ENCODE measurements around the gene ADAMTS7.
A peak's percentile ranks its signal among the peaks of the same experiment; 100 is the strongest.
"Not testable (repeated sequence)": the region's sequence is repeated elsewhere in the genome, so short reads cannot be mapped to it uniquely, and the experiment has no call there.

Gene ADAMTS7

DNA sequence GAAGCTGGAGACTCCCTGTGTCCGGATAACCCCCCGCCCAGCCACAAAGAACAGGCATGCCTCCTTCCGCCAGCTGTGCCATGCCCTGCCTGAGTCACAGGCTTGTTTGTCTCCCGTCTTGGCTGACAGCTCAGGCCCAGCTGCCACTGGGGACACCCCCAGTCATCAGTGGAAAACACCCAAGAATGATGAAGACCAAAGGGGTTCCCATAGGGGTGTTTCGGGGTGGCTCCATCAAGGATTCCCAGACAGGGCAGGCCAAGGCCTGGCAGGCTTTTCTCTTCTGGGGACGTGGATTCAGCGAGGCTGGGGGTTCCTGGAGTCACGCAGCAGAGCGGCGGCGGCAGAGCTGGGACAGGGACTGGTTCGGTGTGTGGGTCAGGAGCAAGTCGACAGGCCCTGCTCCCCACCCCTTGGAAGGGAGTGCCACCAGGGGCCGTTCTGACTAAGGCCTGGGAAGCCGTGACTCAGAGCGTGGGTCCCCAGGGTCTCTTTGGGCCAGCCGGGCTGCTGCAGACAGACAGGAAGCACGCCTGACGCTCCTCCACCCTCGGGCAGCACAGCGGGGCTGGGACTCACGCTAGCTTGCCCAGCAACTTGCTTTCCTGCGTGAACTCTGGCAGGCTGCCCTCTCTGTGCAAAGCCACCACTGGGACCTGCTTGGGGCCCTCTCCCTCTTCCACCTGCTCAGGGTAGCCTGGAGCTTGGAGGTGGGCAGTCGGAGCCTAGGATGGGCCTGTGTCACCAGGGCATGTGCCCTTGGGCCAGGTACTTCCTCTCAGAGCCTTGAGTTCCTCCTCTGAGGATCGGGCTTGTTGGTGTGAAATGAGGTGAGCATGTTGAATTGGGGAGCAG is 54.3 kb downstream of the ADAMTS7 start:
- not testable (repeated sequence) for H3K4me3 ChIP-seq (ENCODE audit: low read depth, low read length); H3K36me3 ChIP-seq (ENCODE audit: control insufficient read depth, insufficient read depth, low read length); H3K4me1 ChIP-seq (ENCODE audit: control insufficient read depth, insufficient read depth, low read length); H3K9ac ChIP-seq (ENCODE audit: low read depth, low read length); H3K9me3 ChIP-seq (ENCODE audit: control insufficient read depth, insufficient read depth, low read length); H3K27me3 ChIP-seq (ENCODE audit: control insufficient read depth, insufficient read depth, low read length); H3K27ac ChIP-seq (ENCODE audit: low read depth, low read length)

DNA sequence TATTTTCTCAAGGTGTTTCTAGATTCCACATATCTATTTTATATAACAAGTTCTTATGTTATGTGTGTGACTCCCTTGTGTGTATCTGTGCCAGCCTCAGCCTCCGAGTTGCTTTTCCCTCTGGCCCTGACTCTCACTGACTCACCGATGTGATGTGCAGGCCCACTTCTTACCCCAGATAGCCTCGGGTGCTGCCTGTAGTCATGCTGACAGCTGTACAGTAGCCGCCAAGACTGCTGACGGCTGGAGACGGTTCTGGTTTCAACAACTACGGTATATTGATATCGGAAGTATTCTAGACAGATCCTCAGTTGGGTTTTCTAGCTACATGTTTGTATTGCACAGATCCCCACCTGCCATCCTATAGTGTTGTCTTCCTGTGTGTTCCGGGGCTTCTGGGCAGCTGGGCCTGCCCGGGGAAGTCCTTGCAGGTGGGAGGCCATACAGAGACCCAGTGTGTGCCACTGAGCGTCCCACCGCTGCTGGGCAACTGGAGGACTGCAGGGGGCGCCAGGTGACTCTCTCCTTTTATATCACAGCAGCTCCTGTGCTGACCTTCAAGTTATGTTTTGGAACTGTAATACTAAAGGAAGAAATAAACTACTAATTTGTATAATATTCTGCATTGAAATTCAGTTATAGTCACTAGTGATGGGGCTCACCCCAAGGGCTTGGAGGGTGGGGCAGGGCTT is 55.2 kb downstream of the ADAMTS7 start:
- not testable (repeated sequence) for H3K4me1 ChIP-seq (ENCODE audit: control insufficient read depth, insufficient read depth, low read length); H3K27ac ChIP-seq (ENCODE audit: low read depth, low read length); H3K36me3 ChIP-seq (ENCODE audit: control insufficient read depth, insufficient read depth, low read length); H3K9me3 ChIP-seq (ENCODE audit: control insufficient read depth, insufficient read depth, low read length); H3K27me3 ChIP-seq (ENCODE audit: control insufficient read depth, insufficient read depth, low read length); H3K9ac ChIP-seq (ENCODE audit: low read depth, low read length); H3K4me3 ChIP-seq (ENCODE audit: low read depth, low read length)

DNA sequence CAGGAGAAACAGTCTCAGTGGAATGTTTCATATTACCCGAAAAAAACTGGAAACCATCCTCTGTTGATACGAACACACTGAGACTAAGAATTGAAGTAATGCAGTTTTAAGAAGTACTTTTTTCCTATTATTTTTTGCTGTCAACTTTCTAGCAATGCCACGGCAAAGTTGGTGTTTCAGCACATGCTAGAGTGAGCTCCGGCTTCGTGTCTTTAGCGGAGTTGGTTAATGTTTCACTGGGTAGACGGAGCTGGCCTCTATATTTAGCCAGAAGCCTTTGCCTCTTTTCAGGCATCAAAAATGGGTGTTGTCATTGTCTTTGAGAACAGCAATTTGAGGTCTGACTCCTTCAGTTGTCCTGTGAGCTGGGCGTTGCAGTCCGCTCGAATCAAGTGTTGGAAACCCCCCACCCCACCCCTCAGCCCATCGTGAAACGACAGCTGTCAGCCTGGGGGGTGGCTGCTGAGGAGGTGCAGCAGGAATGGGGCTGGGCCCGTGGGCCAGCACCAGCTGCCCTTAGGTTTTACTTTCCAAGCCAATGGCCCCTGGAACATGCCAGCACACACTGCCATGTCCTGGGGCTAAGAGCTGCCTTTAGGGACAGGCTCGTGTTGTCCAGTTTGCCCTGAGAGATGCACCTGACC is 56.5 kb downstream of the ADAMTS7 start:
- H3K36me3 ChIP-seq (ENCODE audit: control insufficient read depth, insufficient read depth, low read length); H3K4me3 ChIP-seq (ENCODE audit: low read depth, low read length); H3K9me3 ChIP-seq (ENCODE audit: control insufficient read depth, insufficient read depth, low read length); H3K9ac ChIP-seq (ENCODE audit: low read depth, low read length); H3K27ac ChIP-seq (ENCODE audit: low read depth, low read length); H3K4me1 ChIP-seq (ENCODE audit: control insufficient read depth, insufficient read depth, low read length); H3K27me3 ChIP-seq (ENCODE audit: control insufficient read depth, insufficient read depth, low read length): not testable (repeated sequence)

- H3K9me3 ChIP-seq (ENCODE audit: control insufficient read depth, insufficient read depth, low read length); H3K4me1 ChIP-seq (ENCODE audit: control insufficient read depth, insufficient read depth, low read length); H3K27ac ChIP-seq (ENCODE audit: low read depth, low read length); H3K9ac ChIP-seq (ENCODE audit: low read depth, low read length); H3K4me3 ChIP-seq (ENCODE audit: low read depth, low read length); H3K27me3 ChIP-seq (ENCODE audit: control insufficient read depth, insufficient read depth, low read length); H3K36me3 ChIP-seq (ENCODE audit: control insufficient read depth, insufficient read depth, low read length): not testable (repeated sequence)
Observed at GRCh38 chr15:78753751-78754535, 57.3 kb downstream of the ADAMTS7 start.

- not testable (repeated sequence) for H3K4me3 ChIP-seq (ENCODE audit: low read depth, low read length); H3K4me1 ChIP-seq (ENCODE audit: control insufficient read depth, insufficient read depth, low read length); H3K9me3 ChIP-seq (ENCODE audit: control insufficient read depth, insufficient read depth, low read length); H3K36me3 ChIP-seq (ENCODE audit: control insufficient read depth, insufficient read depth, low read length); H3K27ac ChIP-seq (ENCODE audit: low read depth, low read length); H3K27me3 ChIP-seq (ENCODE audit: control insufficient read depth, insufficient read depth, low read length); H3K9ac ChIP-seq (ENCODE audit: low read depth, low read length)
Observed at GRCh38 chr15:78753359-78753659, 58.0 kb downstream of the ADAMTS7 start.

- H3K4me3 ChIP-seq (ENCODE audit: low read depth, low read length) = no peak overlapping the region
- H3K4me1 ChIP-seq (ENCODE audit: control insufficient read depth, insufficient read depth, low read length) = no peaks in the 10 kb centered on the region
- H3K9ac ChIP-seq (ENCODE audit: low read depth, low read length) = no peak overlapping the region
- no peaks in the 10 kb centered on the region; the same call in 1 of the 2 replicates for H3K27me3 ChIP-seq (ENCODE audit: control insufficient read depth, insufficient read depth, low read length)
- H3K27ac ChIP-seq (ENCODE audit: low read depth, low read length) = no peak overlapping the region
- no peaks in the 10 kb centered on the region for H3K9me3 ChIP-seq (ENCODE audit: control insufficient read depth, insufficient read depth, low read length)
- no peaks in the 10 kb centered on the region for H3K36me3 ChIP-seq (ENCODE audit: control insufficient read depth, insufficient read depth, low read length)
Observed at GRCh38 chr15:78752492-78753358, 58.5 kb downstream of the ADAMTS7 start.

GRCh38 chr15:78751602-78751979 is 59.7 kb downstream of the ADAMTS7 start:
- Histone ChIP-seq H3K4me3 (ENCODE audit: low read depth, low read length) (no peak overlapping the region), H3K27me3 (ENCODE audit: control insufficient read depth, insufficient read depth, low read length) (no peaks in the 10 kb centered on the region; the same call in 1 of the 2 replicates), H3K9ac (ENCODE audit: low read depth, low read length) (no peak overlapping the region), H3K27ac (ENCODE audit: low read depth, low read length) (no peak overlapping the region), H3K9me3 (ENCODE audit: control insufficient read depth, insufficient read depth, low read length) (no peaks in the 10 kb centered on the region), H3K4me1 (ENCODE audit: control insufficient read depth, insufficient read depth, low read length) (no peaks in the 10 kb centered on the region), H3K36me3 (ENCODE audit: control insufficient read depth, insufficient read depth, low read length) (no peaks in the 10 kb centered on the region)

GRCh38 chr15:78750974-78751601 is 60.2 kb downstream of the ADAMTS7 start:
- H3K4me3 ChIP-seq (ENCODE audit: low read depth, low read length) = peak overlapping the region; percentile 24; the same call in 1 of the 2 replicates
- H3K36me3 ChIP-seq (ENCODE audit: control insufficient read depth, insufficient read depth, low read length); H3K9ac ChIP-seq (ENCODE audit: low read depth, low read length); H3K4me1 ChIP-seq (ENCODE audit: control insufficient read depth, insufficient read depth, low read length); H3K9me3 ChIP-seq (ENCODE audit: control insufficient read depth, insufficient read depth, low read length); H3K27ac ChIP-seq (ENCODE audit: low read depth, low read length); H3K27me3 ChIP-seq (ENCODE audit: control insufficient read depth, insufficient read depth, low read length): not testable (repeated sequence)

GRCh38 chr15:78750566-78750965 is 60.7 kb downstream of the ADAMTS7 start:
- Histone ChIP-seq H3K27ac (ENCODE audit: low read depth, low read length) (no peak overlapping the region), H3K4me3 (ENCODE audit: low read depth, low read length) (peak overlapping the region; percentile 24; the same call in 1 of the 2 replicates), H3K9ac (ENCODE audit: low read depth, low read length) (no peak overlapping the region), H3K9me3 (ENCODE audit: control insufficient read depth, insufficient read depth, low read length) (no peaks in the 10 kb centered on the region), H3K4me1 (ENCODE audit: control insufficient read depth, insufficient read depth, low read length) (no peaks in the 10 kb centered on the region), H3K36me3 (ENCODE audit: control insufficient read depth, insufficient read depth, low read length) (no peaks in the 10 kb centered on the region), H3K27me3 (ENCODE audit: control insufficient read depth, insufficient read depth, low read length) (no peaks in the 10 kb centered on the region; the same call in 1 of the 2 replicates)

DNA sequence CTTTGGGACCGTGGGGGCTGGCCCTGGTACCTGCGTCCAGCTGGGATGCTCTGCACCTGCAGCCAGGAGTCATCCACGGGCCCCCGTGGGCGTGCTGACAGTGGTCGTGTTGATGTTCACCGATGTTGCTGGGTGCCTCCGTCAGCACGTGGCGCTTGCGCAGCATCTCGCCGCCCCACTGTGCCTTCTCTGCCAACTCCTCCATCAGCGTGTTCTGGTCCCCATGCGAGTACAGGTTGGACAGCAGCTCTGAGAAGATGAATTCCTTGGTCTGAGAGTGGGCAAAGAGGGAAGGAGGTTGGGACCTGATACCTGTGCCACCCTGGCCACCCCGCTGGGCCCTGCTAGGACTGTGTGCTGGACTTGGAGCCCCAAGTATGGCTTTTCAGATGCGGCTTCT is 61.4 kb downstream of the ADAMTS7 start:
- Histone ChIP-seq H3K9ac (ENCODE audit: low read depth, low read length) (no peak overlapping the region), H3K36me3 (ENCODE audit: control insufficient read depth, insufficient read depth, low read length) (no peaks in the 10 kb centered on the region), H3K4me1 (ENCODE audit: control insufficient read depth, insufficient read depth, low read length) (no peaks in the 10 kb centered on the region), H3K9me3 (ENCODE audit: control insufficient read depth, insufficient read depth, low read length) (no peaks in the 10 kb centered on the region), H3K4me3 (ENCODE audit: low read depth, low read length) (no peak overlapping the region), H3K27me3 (ENCODE audit: control insufficient read depth, insufficient read depth, low read length) (no peaks in the 10 kb centered on the region; the same call in 1 of the 2 replicates), H3K27ac (ENCODE audit: low read depth, low read length) (no peak overlapping the region)
